Activated naive CD4-positive, alpha-beta T cell treated with anti-CD3 and anti-CD28 coated beads, Interleukin-2, amount 50 U/mL, for 72 hours (primary cell): ENCODE results near the gene ZG16. TPM values are rescaled to one million over a fixed set of nuclear protein-coding genes. Genes with fewer than 3 reads are reported as not detected.
"Not testable (repeated sequence)": the region's sequence is repeated elsewhere in the genome, so short reads cannot be mapped to it uniquely, and the experiment has no call there.

Source experiments
- ATAC-seq, 2 donors: fragments of 150-1000 bp; cut with Tn5 transposase; 2 replicates each; pipeline ENCODE4 v1.10.0; 2021; ENCODE audit warnings: mild to moderate bottlenecking in 2 of 2, moderate library complexity in 2 of 2
- DNase-seq, 2 donors: peaks; one replicate each; pipeline ENCODE4 v3.0.0; 2021 to 2022; ENCODE audit warnings: low spot score in 2 of 2
- H3K27ac Mint-ChIP-seq, 2 donors: one replicate each; pipeline ENCODE4 v1.8.0; 2022; ENCODE audit warnings: mild to moderate bottlenecking in 2 of 2, mixed read lengths in 2 of 2
- H3K36me3 Mint-ChIP-seq, 2 donors: one replicate each; pipeline ENCODE4 v1.8.0; 2022; ENCODE audit warnings: mixed read lengths in 2 of 2
- H3K9me3 Mint-ChIP-seq, 2 donors: one replicate each; pipeline ENCODE4 v1.8.0; 2022; ENCODE audit warnings: mixed read lengths in 2 of 2
- total RNA-seq, 2 donors: library from RNA; stranded (reverse); gene quantifications; one replicate each; pipeline ENCODE4 v1.2.3, GENCODE V29; 2022

The ZG16 gene
- total RNA-seq, 2 donors from 2014 or later, result not detected

DNA sequence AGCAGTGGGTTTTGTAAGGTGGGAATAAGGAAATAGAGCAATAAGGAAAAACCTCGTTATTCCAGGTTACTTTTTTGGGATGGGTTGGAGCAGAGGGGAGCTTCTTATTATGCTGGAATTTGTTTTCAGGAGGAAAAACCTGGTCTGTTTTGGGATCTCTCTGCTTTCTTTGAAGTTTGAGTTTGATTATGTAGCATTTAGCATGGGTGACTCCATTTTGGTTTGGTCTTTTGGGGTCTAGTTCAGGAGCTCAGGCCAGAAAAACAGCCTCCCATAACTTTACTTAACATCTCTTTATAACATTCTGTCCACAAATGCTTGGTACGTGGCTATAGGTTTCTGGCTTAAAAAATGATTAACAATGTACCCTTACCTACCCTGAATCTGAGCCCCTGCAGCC is 8.5 kb upstream of the ZG16 start:
- ATAC-seq (no peak), DNase-seq (no peak)
- Mint-ChIP-seq H3K36me3 (no peaks in the 10 kb centered on the region), H3K27ac (no peak overlapping the region), H3K9me3 (no peaks in the 10 kb centered on the region)

DNA sequence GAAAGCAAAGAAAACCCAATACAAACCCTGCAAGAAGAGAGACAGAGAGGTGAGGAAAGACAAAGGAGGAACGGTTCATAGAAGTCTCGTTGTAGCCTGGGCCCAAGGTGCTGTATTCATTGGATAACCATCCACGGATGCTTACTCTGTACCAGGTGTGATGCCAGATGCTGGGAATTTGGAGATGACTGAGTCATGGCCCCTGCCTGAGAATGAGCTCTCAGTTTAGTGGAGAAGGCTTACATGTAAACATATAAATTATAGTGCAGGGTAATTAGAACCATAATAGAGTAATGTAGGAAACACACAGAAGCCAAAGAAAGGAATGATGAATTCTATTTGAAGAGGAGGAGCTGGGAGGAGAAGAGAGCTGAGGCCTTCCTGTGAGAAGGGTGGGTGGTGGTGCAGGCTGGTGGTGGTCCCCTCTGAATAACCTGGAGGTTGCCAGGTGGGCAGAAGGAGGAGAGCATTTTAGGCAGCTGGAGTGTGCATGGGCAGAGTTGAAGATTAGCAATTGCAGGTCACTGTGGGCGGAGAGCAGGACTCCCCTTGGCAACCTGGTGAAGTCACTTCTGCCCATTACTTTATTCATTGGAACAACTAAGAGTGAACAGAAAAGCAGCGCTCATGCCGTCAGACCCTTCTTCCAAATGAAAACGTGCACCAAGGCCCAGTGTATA is 7.7 kb upstream of the ZG16 start:
- ATAC-seq, result no peak
- H3K27ac Mint-ChIP-seq, result no peak overlapping the region
- H3K36me3 Mint-ChIP-seq, result no peaks in the 10 kb centered on the region
- DNase-seq, result no peak
- H3K9me3 Mint-ChIP-seq, result no peaks in the 10 kb centered on the region

DNA sequence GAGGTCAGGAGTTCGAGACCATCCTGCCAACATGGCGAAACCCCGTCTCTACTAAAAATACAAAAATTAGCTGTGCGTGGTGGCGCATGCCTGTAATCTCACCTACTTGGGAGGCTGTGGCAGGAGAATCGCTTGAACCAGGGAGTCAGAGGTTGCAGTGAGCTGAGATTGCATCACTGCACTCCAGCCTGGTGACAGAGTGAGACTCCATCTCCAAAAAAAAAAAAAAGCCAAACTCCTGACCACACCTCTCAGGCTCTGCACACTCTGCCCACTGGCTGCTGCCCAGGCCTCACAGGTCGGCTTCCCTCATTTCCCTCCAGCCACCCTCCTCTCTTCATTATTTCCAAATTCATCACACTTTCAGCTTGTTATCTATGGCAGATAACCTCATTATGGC is 5.7 kb upstream of the ZG16 start:
- H3K27ac Mint-ChIP-seq, H3K36me3 Mint-ChIP-seq, H3K9me3 Mint-ChIP-seq, DNase-seq, ATAC-seq: not testable (repeated sequence)

DNA sequence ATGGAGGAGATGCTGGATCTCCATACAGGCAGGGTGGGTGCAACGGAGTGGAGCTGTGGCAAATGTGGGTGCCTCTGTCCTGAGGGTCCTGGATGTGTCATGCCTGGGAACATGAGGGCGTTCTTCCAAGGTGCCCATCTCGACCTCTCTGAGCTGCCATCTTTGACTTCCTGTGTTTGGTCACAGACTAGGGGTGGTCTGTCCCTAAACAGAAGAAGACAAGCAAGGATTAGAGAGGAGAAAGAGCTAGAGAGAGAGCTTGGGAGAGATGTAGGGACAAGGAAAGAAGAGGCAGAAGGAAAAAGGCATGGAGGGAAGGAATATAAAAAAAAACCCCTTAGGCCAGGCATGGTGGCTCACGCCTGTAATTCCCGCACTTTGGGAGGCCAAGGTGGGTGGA is 3.3 kb upstream of the ZG16 start:
- no peak for ATAC-seq
- Mint-ChIP-seq H3K36me3 (no peaks in the 10 kb centered on the region), H3K9me3 (no peaks in the 10 kb centered on the region), H3K27ac (no peak overlapping the region)
- DNase-seq, result no peak

DNA sequence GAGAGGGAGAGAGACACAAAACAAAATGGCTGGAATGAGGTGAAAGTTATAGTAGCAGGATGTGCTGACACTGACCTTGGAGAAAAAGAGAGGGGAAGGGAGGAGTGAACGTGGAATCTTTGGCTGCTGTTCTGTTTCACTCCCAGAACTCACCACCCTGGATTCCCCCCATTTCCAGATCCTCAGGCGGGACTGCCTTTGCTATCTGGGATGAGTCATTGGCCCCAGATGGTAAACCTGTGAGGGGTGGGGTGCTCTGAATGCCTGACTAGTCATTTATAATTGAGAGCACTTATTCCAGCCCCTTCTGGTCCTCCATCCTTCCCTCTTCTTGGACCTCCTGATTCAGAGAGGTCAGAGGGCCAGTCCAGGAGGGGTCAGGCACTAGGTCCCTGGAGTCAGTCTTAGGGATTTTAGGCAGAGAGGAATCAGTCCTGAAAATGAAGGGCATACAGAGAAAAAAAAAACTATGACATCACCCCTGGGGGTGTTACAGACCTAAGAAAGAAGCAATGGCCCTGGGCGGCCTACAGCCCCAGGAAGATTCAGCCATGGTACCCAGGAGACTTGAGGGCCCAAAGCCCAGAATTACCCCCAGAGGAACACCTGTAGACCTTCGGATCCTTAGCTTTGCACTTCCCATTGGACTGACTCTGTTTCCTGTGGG is 2.2 kb upstream of the ZG16 start:
- no peaks in the 10 kb centered on the region for H3K36me3 Mint-ChIP-seq
- DNase-seq (no peak), ATAC-seq (no peak)
- no peaks in the 10 kb centered on the region for H3K9me3 Mint-ChIP-seq
- H3K27ac Mint-ChIP-seq, result no peak overlapping the region

DNA sequence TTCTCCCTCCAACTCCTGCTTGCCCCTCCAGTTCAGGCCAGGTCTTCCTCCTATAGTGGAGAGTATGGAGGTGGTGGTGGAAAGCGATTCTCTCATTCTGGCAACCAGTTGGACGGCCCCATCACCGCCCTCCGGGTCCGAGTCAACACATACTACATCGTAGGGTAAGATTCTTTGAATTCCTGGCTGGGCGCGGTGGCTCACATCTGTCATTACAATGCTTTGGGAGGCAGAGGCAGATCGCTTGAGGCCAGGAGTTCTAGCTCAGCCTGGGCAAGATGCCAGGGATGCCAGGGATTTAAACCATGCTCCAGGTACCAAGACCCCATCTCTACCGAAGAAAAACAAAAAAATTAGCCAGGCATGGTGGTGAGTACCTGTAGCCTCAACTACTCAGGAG is 1.4 kb downstream of the ZG16 start:
- no peak for DNase-seq
- ATAC-seq, result no peak

DNA sequence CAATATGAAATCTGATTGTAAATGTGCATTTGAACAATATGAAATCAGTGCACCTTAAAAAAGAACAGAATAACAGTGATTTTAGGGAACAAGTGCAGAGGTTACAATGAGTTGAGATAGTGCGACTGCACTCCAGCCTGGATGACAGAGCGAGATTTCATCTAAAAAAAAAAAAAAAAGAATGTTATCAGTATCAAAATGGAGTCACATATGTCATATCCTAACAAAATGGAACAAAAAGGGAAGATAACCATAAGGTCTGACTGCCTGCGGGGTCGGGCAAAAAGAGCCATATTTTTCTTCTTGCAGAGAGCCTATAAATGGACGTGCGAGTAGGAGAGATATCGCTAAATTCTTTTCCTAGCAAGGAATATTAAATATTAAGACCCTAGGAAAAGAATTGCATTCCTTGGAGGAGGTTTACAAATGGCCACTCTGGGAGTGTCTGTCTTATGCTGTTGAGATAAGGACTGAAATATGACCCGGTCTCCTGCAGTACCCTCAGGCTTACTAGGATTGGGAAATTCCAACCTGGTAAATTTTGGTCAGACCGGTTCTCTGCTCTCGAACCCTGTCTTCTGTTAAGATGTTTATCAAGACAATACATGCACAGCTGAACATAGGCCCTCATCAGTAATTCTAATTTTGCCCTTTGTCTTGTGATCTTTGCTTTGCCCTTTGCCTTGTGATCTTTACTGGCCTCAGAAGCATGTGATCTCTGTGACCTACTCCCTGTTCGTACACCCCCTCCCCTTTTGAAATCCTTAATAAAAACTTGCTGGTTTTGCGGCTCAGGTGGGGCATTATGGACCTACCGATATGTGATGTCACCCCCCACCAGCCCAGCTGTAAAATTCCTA is 5.3 kb downstream of the ZG16 start:
- not testable (repeated sequence) for DNase-seq, H3K36me3 Mint-ChIP-seq, H3K9me3 Mint-ChIP-seq, ATAC-seq
- H3K27ac Mint-ChIP-seq, result peak overlapping the region; percentile 26 to 72

More for the DNA sequence above, 1.4 kb downstream of the ZG16 start:
- Mint-ChIP-seq H3K36me3 (no peaks in the 10 kb centered on the region), H3K27ac (no peak overlapping the region), H3K9me3 (no peaks in the 10 kb centered on the region)

DNA sequence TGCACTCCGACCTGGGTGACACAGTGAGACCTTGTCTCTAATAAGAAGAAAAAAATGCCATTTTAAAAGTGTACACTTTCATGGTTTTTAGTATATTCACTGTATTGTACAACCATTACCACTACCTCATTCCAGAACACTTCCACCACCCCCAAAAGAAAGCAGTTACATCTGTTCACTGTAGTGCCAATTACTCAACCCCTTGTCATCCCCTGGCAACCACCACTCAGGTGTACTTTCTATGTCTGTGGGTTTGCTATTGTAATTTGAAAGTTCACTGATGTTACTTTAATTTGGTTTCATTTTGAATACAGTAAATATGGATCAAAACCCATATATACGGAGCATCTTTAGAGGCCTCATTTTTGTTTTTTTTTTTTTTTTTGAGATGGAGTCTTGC is 6.1 kb downstream of the ZG16 start:
- DNase-seq (peak in 1 of 2 donors; percentile 40), ATAC-seq (peak; percentile 90 to 98)
- H3K27ac Mint-ChIP-seq, result peak overlapping the region in 1 of 2 donors; percentile 26
- no peaks in the 10 kb centered on the region for H3K36me3 Mint-ChIP-seq
- H3K9me3 Mint-ChIP-seq, result no peaks in the 10 kb centered on the region

DNA sequence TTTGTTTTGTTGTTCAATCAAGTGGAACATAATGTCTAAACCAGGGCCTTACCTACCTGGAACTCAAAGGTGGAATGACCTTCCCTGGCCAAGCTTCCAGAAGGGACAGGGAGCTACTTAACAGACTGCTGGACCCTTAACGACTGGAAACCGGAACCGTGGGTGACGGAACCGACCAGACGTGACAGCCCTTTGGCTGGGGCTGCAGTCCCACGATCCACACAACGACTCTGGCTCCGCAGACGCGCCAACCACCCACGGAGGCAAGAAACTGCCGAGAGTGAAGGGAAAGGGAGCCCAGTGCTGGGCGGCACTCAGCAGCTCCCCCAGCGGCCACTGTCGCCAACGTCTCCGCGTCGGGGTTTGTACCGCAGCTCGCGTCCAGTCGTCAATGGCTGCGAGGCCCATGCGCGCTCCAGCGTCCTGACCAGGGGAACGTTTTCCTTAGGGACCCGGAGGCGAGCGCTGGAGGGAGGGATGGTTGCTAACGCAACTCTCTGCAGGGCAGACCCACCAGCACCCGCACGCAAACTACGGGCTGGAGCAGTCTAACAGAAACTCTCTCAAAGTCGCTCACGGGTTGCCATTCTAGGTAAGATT is 6.9 kb downstream of the ZG16 start:
- Mint-ChIP-seq H3K27ac (no peak overlapping the region), H3K9me3 (no peaks in the 10 kb centered on the region), H3K36me3 (peaks cover 0 to 2% of the 10 kb centered on the region in 2 donors)
- ATAC-seq (peak; percentile 56 to 84), DNase-seq (peak; percentile 77 to 80)

DNA sequence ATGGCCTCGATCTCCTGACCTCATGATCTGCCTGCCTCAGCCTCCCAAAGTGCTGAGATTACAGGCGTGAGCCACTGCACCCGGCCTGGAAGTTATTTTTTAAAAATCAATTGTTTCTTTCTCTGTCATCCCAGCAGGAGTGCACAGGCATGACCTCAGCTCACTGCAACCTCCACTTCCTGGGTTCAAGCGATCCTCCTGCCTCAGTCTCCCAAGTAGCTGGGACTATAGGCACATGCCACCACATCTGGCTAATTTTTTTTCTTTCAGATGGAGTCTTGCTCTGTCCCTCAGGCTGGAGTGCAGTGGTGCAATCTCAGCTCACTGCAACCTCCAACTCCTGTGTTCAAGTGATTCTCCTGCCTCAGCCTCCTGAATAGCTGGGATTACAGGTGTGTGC is 9.1 kb downstream of the ZG16 start:
- H3K36me3 Mint-ChIP-seq, result peaks cover 19 to 24% of the 10 kb centered on the region in 2 donors
- peak overlapping the region in 1 of 2 donors; percentile 18 for H3K27ac Mint-ChIP-seq

DNA sequence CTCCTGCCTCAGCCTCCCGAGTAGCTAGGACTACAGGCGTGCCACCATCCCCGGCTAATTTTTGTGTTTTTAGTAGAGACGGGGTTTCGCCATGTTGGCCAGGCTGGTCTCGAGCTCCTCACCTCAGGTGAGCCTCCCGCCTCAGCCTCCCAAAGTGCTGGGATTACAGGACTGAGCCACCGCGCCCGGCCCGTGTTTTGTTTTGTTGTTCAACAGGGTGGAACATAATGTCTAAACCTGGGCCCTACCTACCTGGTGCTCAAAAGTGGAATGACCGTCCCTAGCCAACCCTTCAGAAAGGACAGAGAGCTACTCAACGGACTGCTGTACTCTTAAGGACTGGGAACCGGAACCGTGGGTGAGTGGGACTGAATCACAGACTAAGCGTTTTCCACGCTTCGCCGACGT is 11.7 kb downstream of the ZG16 start:
- no peak for ATAC-seq
- Mint-ChIP-seq H3K36me3 (peaks cover 41% of the 10 kb centered on the region in 2 donors), H3K9me3 (no peaks in the 10 kb centered on the region), H3K27ac (peak overlapping the region; percentile 94 to 98)
- DNase-seq, result no peak

More for the DNA sequence above, 9.1 kb downstream of the ZG16 start:
- DNase-seq, H3K9me3 Mint-ChIP-seq, ATAC-seq: not testable (repeated sequence)

DNA sequence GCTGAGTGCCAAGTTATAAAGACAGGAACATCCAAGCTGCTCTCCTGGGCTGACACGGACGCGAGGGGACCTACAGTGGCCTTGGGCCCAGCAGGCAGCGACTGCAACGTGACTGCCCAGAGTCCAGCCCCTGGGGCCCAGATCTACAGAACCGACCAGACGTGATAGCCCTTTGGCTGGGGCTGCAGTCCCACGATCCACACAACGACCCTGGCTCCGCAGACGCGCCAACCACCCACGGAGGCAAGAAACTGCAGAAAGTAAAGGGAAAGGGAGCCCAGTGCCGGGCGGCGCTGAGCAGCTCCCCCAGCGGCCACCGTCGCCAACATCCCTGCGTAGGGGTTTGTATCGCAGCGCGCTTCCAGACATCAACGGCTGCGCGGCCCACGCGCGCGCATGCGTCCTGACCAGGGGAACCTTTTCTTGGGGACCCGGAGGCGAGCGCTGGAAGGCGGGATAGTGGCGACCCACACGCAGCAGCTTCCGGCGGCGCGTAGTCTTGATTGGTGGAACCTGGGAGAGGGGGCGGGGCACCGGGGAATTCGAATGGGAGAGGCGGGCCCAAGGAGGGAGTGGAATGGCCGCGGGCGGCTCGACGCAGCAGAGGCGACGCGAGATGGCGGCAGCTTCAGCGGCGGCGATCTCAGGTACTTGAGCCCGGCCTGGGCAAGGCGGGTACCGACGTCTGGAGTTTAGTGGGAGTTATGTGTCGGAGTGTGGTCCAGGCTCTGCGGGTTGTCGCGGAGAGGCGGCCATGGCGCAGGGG is 12.3 kb downstream of the ZG16 start, which contains the start of gene KIF22:
TSS of gene KIF22 (plus strand) at position 569 of the 766 bp plus-strand sequence. CDS start at position 578, 9 bp downstream.
- ATAC-seq, result peak; percentile 97
- H3K9me3 Mint-ChIP-seq, result no peaks in the 10 kb centered on the region
- peaks cover 41 to 45% of the 10 kb centered on the region in 2 donors for H3K36me3 Mint-ChIP-seq
- peak within 1 kb of the TSS; percentile 94 to 98 for H3K27ac Mint-ChIP-seq
- peak; percentile 100 for DNase-seq

DNA sequence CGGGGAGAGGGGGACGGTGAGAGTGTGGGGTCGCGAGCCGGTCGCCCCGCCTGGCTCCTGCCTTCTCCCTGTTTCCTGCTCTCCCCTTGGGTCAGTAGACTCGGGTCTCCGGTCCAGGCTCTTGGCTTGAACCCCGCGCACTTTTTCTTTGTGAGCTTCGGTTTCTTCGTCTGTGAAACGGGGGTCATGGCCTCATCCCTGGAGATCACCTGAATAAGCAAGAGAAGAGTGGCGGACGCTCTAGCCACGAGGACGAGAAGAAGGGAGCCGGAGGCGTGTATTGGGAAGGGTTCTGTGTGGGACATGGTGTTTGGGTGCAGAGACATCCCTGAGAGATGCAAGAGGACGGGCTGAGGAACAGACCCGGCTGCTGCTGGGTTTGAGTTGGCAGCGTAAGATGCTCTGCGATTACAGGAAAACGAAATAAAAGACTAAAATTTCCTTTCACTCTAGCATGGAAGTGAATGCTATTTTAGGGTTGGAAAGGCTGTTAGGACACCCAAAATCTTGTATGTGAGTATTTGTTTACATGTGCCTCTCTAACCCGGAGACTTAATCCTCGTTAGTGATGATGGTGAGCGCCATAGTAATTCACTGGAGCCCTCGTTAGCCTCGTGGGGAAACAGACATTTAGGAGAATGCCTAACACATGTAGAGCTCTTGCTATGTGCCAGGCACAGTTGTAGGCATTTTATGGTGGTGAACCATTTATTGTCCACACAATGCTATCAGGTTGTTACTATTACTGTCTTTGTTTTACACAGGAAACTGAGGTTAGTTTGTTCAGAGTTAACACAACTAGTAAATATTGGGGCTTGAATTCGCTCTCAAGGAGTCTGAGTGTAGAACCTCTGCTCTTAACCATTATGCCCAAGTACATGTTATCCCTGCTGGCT is 13.1 kb downstream of the ZG16 start:
- ATAC-seq (peak in 1 of 2 donors; percentile 23), DNase-seq (no peak)
- Mint-ChIP-seq H3K9me3 (no peaks in the 10 kb centered on the region), H3K36me3 (peaks cover 41 to 45% of the 10 kb centered on the region in 2 donors), H3K27ac (peak overlapping the region; percentile 94 to 98)

DNA sequence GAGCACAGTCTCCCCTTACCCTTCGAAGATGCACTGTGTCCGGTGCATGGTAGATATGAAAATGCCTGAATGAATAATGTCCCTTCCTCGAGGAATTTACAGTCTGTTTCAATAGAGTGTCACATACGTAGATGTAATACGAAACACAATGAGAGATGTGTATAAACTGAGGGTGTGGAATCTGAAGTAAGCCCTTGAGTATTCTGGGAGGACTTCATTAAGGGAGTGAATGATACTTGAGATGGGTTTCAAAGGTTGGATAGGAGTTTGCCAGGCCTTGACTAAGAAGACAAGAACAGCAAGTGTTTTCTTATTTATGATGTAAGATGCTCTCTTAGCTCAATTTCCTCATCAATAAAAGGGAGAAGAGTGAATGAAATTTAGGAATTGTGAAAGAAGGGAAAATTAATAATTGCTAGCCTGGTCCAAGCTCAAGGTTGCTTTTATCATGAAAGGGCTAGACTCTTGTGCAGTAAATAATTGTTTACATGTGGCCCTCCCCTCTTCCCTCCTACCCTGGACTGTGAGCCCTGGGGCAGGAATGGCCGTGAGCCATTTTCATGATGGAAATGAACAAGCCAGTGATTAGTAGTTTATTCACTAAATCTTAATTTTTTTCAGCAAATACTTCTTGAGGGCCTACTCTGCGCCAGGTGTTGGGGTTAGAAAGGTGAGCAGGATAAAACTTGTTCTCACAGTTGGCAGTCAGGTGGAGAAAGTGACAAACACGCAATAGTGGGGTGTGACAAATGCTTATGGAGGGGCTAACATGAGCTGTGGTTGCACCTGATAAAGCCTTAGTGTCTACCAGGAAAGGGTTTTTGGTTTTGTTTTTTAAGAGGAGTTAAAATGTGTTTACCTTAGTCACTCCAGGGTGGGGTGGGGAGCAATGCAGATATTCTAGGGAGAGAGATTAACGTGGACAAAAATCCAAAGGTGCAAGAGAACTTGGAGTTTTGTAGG is 14.1 kb downstream of the ZG16 start:
- Mint-ChIP-seq H3K36me3 (peaks cover 45 to 50% of the 10 kb centered on the region in 2 donors), H3K9me3 (no peaks in the 10 kb centered on the region), H3K27ac (peak overlapping the region; percentile 52 to 94)
- no peak for DNase-seq
- no peak for ATAC-seq
